Measurements from ENCODE around the gene NCOA6. TPM values are rescaled to one million over a fixed set of nuclear protein-coding genes. Genes with fewer than 3 reads are reported as not detected.

NCOA6 gene
- polyA plus RNA-seq, 1 of the 3 experiments (the other 2 are of a cell fraction), result 14.5 TPM

DNA sequence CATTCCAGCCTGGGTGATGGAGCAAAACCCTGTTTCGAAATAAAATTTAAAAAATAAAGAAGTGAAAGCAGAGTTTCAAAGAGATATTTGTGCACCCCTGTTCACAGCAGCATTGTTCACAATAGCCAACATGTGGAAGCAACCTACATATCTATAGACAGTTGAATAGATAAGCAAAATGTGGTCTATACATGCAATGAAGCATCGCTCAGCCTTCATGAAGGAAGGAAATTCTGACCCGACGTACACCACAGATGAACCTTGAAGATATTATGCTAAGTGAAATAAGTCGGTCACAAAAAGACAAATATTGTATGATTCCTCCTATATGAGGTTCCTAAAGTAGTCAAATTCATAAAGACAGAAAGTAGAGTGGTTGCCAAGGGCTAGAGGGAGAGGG, 6.5 kb upstream of the NCOA6 start:
- no peaks in the 10 kb centered on the region for H3K9me2 ChIP-seq
- ChIA-PET POLR2A (no interaction called here), CTCF (interaction anchor here (0.6 to 1.2 kb wide), 3 partner anchors 25 to 439 kb away, joined by 3 to 4 read pairs (median 3); no protein-coding TSS in a partner anchor)
- TF ChIP-seq SIN3A (IDR thresholded peaks at IDR 0.05; ENCODE audit: borderline replicate concordance, low read depth, low read length), result no peak
- TF ChIP-seq NRF1 (IDR thresholded peaks at IDR 0.05; ENCODE audit: low read depth, low read length), result no peak
- H3K27me3 ChIP-seq (ENCODE audit: insufficient read depth), result no peaks in the 10 kb centered on the region; the same call in 1 of the 2 replicates
- no peaks in the 10 kb centered on the region for H3F3A ChIP-seq (replicated peaks; ENCODE audit: insufficient read depth)
- no peaks in the 10 kb centered on the region for H3K9me3 ChIP-seq
- H3K4me2 ChIP-seq, result no peak overlapping the region
- 45% methylated on average over 5 of the region's 5 CpGs for WGBS (ENCODE audit: low lambda C conversion rate)
- H3K27ac ChIP-seq (ENCODE audit: low read depth in 2 of 2, low read length in 1 of 2), result no peak overlapping the region
- no peak overlapping the region for H3K9ac ChIP-seq
- DNase-seq, result no peak
- H3K4me3 ChIP-seq (ENCODE audit: low read depth in 2 of 2, low read length in 1 of 2), result no peak overlapping the region
- H3K79me2 ChIP-seq (ENCODE audit: insufficient read depth), result no peaks in the 10 kb centered on the region
- no peaks in the 10 kb centered on the region for H3K4me1 ChIP-seq (ENCODE audit: control insufficient read depth in 1 of 2, insufficient read depth in 2 of 2, low read depth in 1 of 2, low read length in 1 of 2)
- no peaks in the 10 kb centered on the region for H4K20me1 ChIP-seq (ENCODE audit: insufficient read depth)
- no peaks in the 10 kb centered on the region for H3K36me3 ChIP-seq (replicated peaks in 1 of 2; ENCODE audit: control insufficient read depth in 1 of 2, insufficient read depth in 2 of 2, low read length in 1 of 2)
- H2AFZ ChIP-seq (ENCODE audit: low read depth), result no peak overlapping the region

DNA sequence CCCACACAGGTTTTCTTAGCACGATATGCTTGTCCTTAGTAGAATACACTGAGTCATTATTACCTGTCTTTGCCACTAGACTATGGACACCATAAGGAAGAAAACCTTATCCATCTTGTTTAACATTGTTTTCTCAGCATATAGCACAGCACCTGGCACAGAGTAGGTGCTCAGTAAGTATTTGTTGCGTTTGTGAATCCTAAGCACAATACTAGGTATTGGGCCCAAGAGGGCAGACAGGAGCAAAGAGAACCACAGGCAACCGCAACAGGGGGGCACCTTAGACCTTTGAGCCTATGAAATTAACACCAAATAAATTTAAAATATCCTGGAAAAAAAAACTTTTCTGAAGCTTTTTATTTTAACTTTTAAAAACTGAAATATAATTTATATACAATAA, 3.7 kb upstream of the NCOA6 start:
- peaks cover 9% of the 10 kb centered on the region for H3K79me2 ChIP-seq (ENCODE audit: insufficient read depth)
- H2AFZ ChIP-seq (ENCODE audit: low read depth), result no peak overlapping the region
- H3K9me2 ChIP-seq, result no peaks in the 10 kb centered on the region
- no peak overlapping the region for H3K9ac ChIP-seq
- no peak overlapping the region for H3K4me2 ChIP-seq
- H3K4me1 ChIP-seq (ENCODE audit: control insufficient read depth in 1 of 2, insufficient read depth in 2 of 2, low read depth in 1 of 2, low read length in 1 of 2), result peaks cover 0 to 4% of the 10 kb centered on the region in 2 experiments; a peak in 1 of 4 replicates
- 75% methylated on average over 3 of the region's 3 CpGs for WGBS (ENCODE audit: low lambda C conversion rate)
- H3K4me3 ChIP-seq (ENCODE audit: low read depth in 2 of 2, low read length in 1 of 2), result no peak overlapping the region
- POLR2A ChIA-PET, result no interaction called here
- H3K27me3 ChIP-seq (ENCODE audit: insufficient read depth), result no peaks in the 10 kb centered on the region; the same call in 1 of the 2 replicates
- DNase-seq, result no peak
- H3F3A ChIP-seq (replicated peaks; ENCODE audit: insufficient read depth), result peaks cover 5% of the 10 kb centered on the region
- CTCF ChIA-PET, result interaction anchor here (1.4 kb wide), 1 partner anchor 387 kb away, joined by 4 read pairs; no protein-coding TSS in a partner anchor
- no peak for TF ChIP-seq CHD2 (IDR thresholded peaks at IDR 0.05; ENCODE audit: low read length, partially characterized antibody)
- no peak for TF ChIP-seq FOSL2 (IDR thresholded peaks at IDR 0.05; ENCODE audit: borderline replicate concordance, low read depth)
- TF ChIP-seq, protein P1, sequence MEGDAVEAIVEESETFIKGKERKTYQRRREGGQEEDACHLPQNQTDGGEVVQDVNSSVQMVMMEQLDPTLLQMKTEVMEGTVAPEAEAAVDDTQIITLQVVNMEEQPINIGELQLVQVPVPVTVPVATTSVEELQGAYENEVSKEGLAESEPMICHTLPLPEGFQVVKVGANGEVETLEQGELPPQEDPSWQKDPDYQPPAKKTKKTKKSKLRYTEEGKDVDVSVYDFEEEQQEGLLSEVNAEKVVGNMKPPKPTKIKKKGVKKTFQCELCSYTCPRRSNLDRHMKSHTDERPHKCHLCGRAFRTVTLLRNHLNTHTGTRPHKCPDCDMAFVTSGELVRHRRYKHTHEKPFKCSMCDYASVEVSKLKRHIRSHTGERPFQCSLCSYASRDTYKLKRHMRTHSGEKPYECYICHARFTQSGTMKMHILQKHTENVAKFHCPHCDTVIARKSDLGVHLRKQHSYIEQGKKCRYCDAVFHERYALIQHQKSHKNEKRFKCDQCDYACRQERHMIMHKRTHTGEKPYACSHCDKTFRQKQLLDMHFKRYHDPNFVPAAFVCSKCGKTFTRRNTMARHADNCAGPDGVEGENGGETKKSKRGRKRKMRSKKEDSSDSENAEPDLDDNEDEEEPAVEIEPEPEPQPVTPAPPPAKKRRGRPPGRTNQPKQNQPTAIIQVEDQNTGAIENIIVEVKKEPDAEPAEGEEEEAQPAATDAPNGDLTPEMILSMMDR (IDR thresholded peaks at IDR 0.05), result no peak
- TF ChIP-seq, protein P2, sequence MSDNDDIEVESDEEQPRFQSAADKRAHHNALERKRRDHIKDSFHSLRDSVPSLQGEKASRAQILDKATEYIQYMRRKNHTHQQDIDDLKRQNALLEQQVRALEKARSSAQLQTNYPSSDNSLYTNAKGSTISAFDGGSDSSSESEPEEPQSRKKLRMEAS (IDR thresholded peaks at IDR 0.05; ENCODE audit: low read depth), result no peak
- no peak for TF ChIP-seq TEAD4 (IDR thresholded peaks at IDR 0.05; ENCODE audit: borderline replicate concordance, insufficient read depth)
- TF ChIP-seq RXRA (IDR thresholded peaks at IDR 0.05; ENCODE audit: borderline replicate concordance, low read depth), result no peak
- TF ChIP-seq POLR2AphosphoS5 (IDR thresholded peaks at IDR 0.05; ENCODE audit: low read depth, low read length), result no peak
- no peak for TF ChIP-seq NFIC (IDR thresholded peaks at IDR 0.05; ENCODE audit: borderline replicate concordance)
- TF ChIP-seq, protein P3, sequence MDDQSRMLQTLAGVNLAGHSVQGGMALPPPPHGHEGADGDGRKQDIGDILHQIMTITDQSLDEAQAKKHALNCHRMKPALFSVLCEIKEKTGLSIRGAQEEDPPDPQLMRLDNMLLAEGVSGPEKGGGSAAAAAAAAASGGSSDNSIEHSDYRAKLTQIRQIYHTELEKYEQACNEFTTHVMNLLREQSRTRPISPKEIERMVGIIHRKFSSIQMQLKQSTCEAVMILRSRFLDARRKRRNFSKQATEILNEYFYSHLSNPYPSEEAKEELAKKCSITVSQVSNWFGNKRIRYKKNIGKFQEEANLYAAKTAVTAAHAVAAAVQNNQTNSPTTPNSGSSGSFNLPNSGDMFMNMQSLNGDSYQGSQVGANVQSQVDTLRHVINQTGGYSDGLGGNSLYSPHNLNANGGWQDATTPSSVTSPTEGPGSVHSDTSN (IDR thresholded peaks at IDR 0.05), result no peak
- no peak for TF ChIP-seq EZH2phosphoT487 (IDR thresholded peaks at IDR 0.05; ENCODE audit: borderline replicate concordance, low read depth)
- TF ChIP-seq FOXJ3 (CRISPR knock-in tag; IDR thresholded peaks at IDR 0.05), result no peak
- TF ChIP-seq RFX5 (IDR thresholded peaks at IDR 0.05; ENCODE audit: low read length), result no peak
- no peak for TF ChIP-seq TAF1 (IDR thresholded peaks at IDR 0.05; ENCODE audit: borderline replicate concordance, low read depth, low read length)
- no peak for TF ChIP-seq SMC3 (IDR thresholded peaks at IDR 0.05; ENCODE audit: low read depth, low read length)
- TF ChIP-seq, protein P4, sequence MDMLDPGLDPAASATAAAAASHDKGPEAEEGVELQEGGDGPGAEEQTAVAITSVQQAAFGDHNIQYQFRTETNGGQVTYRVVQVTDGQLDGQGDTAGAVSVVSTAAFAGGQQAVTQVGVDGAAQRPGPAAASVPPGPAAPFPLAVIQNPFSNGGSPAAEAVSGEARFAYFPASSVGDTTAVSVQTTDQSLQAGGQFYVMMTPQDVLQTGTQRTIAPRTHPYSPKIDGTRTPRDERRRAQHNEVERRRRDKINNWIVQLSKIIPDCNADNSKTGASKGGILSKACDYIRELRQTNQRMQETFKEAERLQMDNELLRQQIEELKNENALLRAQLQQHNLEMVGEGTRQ (IDR thresholded peaks at IDR 0.05; ENCODE audit: borderline replicate concordance, low read depth, low read length), result no peak
- no peak for TF ChIP-seq RCOR1 (IDR thresholded peaks at IDR 0.05; ENCODE audit: low read length)
- TF ChIP-seq NRF1 (IDR thresholded peaks at IDR 0.05; ENCODE audit: low read depth, low read length), result no peak
- TF ChIP-seq SIN3A (IDR thresholded peaks at IDR 0.05; ENCODE audit: borderline replicate concordance, low read depth, low read length), result no peak
- peaks cover 2% of the 10 kb centered on the region for H4K20me1 ChIP-seq (ENCODE audit: insufficient read depth)
- no peaks in the 10 kb centered on the region for H3K36me3 ChIP-seq (replicated peaks in 1 of 2; ENCODE audit: control insufficient read depth in 1 of 2, insufficient read depth in 2 of 2, low read length in 1 of 2)
- H3K27ac ChIP-seq (ENCODE audit: low read depth in 2 of 2, low read length in 1 of 2), result no peak overlapping the region
- no peaks in the 10 kb centered on the region for H3K9me3 ChIP-seq
